HG03460 (cell line): ENCODE results near the gene NFATC1.

Experiments
- ATAC-seq: cut with Tn5 transposase; IDR thresholded peaks from one replicate; pipeline ENCODE4 v1.9.1; 2021; ENCODE audit not compliant: unreplicated experiment

NFATC1 gene

DNA sequence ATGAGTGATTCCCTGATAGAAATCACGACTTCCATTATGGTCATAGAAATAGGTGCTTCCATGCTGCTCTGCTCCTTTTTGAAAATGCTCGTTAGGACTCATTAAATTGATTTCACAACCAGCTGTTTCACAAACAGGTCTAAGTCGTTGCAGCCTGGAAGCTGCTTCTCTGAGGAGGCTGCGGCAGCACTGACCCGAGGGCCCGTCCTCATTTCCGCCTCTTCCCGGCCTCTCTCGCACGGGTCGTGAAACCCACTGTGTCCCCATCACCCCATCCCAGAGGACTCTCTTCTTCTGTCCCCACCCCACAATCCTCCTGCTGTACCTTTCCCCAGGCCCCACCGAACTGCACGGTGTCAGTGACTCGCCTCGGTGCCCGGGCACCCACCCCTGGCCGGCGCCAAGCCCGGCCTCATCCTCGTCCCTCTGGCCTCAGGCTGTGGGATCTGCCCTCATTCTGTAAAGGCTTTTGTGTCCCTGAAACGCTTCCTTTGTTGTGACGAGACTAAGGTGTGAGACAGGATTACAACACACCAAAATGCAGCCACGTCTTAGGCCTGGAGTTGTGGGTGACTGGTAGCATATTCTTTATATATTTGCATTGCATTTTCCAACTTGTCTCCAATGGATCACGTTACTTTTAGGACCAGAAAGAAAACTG is 171.2 kb downstream of the NFATC1 start:
- ATAC-seq: no peak

DNA sequence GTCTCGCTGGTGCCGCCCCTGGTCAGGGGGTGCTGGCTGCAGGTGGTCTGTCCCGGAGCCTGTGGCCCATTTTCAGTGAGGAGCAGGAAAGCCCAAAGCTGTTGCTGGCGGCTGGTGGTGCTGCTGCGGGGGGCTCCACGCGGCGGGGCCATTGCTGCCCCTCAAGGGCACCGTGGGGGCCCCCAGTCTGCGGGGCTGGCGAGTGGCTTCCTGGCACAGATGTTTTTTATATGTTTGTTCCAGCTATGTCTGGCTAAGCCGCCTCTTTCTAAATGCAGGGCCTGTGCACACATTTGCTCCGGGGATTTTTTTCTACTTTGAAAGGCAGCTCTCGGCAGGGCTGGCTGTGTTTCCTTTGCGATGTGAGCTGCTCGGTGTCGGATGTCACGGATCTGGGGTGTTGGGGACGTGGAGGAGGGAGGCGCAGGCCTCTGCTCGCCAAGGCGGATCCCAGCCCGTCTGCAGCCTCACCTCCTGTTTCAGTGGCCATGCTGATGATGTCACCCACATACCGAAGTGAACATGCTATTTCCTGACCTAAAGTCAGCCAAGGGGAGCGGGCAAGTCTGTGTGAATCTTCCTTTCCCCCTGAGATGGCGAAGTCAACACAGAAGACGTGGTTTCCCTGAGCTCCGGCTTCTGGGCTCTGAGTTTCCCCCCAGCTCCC is 171.9 kb downstream of the NFATC1 start:
- ATAC-seq: no peak

DNA sequence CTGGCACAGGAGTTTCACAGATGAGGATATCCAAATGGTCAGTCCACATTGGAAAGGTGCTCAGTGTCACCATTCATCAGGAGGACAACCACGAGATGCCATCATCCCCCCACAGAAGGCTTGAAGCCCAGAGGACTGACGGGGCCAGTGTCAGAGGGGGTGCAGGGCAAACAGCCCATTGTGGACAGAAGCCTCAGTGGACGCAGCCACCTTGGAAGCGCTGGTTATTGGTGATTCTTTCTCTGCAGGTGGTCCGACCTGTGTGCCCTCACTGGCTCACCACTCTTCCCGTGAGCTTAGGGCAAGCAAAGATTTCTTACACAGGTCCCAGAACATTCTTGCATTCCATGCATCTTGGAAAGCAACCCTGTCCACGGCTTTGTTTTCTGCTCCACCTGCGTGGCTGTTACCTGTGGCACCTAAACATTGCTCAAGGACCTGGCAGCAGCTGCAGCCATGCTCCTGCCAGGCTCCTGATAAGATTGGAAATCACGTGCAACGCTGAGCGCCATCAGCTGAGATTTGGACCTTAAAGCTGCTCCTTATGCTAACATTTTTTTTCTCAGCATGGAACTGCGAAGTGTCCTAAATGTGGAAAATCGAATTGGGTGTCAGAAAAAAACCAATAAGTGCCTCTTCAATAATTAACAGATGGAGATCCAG is 172.9 kb downstream of the NFATC1 start:
- ATAC-seq: no peak

DNA sequence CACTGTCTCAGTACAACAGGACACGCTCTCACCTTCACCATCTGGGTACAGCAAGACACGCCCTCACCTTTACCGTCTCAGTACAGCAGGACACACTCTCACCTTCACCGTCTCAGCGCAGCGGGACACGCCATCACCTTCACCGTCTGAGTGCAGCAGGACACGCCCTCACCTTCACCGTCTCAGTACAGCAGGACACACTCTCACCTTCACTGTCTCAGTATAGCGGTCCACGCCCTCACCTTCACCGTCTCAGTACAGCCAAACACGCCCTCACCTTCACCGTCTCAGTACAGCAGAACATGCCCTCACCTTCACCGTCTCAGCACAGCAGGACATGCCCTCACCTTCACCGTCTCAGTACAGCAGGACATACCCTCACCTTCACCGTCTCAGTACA is 174.0 kb downstream of the NFATC1 start:
- ATAC-seq: no peak

DNA sequence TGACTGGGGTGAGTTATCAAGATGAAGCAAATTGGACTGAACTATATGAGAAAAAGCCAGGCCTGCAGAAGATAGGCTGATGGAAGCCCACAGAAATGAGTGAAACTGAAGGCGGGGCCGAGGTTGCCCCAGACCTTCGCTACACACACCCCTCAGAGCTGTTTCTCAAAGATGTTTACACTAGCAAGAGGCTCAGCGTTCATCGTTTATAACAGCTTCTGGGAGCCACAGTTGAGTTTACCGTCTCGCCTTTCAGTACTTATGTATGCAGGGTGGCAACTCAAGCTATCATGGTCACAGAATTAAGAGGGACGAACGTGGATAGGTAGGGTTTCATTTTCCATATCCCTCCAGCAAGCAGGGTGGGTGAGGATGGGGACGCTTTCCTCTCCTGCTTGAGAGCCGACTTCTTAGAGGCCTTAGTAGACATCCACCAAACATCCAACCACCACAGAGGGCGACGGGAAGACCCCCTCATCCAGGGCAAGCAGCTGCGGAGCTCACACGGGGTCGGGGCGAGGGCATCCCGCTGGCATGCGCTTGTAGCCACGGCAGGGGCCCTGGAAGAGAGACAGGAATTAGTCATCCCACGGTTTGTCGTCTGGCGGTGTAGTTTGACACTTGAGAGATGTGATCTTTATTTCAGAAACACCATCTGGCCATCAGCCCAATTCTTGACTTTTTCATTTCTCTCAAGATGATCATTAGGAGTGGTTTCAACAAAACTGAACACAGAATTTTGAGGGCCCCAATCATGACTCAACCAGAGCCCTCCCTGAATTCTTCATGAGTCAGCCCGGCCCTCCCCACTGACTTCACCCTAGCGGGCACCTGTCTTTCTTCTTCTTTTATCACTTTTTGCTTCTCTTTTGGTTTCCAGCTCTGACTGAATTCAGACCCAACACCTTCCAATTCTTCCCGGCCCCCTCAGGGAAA is 174.8 kb downstream of the NFATC1 start:
- ATAC-seq: no peak

DNA sequence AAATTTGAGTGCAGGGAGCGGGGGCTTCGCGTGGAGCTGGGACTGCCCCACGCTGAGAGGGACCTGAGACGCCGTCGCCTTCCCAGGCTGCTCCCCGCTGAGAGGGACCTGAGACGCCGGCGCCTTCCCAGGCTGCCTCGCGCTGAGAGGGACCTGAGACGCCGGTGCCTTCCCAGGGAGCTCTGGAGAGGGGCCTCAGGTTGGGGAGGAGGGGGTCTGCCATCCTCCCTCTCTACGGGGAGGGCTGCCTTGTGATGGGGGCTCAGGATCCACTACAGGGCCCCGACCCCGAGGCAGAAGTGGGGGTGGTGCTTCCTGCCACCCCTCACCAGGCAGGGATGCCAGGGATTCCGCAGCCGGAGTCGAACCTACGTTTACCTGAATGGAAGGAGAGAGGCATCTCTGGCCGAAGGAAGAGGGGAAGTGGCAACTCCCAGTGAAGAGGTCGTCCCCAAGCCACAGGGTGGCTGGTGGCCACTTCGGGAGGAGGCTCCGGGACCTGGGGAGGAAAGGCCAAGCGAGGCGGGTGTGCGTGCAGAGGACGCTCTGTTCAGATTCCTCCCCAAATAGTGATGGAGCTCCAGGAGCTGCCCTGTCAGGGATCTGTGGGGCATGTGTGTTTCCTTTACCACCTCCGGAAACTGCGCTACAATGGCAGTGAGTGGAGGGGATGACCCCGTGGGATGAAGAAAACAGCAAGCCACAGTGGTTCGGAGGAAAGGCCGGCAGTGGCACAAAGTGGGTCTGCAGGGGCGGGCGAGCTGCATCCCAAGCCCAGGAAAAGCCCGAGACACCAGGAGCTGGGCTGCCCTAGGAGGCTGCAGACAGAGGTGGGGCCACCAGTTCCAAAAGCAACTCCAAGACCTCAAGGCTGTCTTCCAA is 175.7 kb downstream of the NFATC1 start:
- no peak for ATAC-seq

DNA sequence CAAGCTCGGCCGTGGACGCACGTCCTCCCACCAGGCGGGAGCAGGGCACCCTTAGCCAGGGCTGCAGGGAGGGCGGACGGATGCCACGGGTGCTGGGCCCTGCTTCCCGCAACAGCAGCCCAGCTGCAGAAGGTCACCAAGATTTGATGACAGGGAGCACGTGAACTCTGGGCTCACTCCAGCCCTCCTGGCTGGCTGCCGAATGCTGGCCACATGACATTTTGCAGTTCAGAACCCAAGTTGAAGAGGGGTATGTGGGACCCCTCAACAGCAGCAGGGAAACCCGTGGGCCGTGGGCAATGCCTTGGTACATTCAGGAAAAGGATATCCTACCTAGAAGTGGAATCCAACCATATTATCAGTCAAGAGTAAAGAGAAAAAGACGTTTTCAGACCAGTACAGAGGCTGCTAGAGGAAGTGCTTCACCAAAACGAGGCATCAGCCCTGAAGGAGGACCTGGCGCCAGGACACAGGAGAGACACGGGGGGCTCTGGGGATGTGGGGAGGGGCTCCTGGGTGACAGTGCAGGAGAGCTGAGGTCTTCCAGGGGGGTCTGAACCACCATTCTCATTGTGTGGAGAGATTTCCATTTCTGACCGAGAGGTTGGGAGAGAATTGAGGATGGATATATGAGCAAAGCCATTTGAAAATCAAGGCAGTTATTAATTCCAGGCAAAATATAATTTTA is 176.5 kb downstream of the NFATC1 start:
- ATAC-seq: no peak

DNA sequence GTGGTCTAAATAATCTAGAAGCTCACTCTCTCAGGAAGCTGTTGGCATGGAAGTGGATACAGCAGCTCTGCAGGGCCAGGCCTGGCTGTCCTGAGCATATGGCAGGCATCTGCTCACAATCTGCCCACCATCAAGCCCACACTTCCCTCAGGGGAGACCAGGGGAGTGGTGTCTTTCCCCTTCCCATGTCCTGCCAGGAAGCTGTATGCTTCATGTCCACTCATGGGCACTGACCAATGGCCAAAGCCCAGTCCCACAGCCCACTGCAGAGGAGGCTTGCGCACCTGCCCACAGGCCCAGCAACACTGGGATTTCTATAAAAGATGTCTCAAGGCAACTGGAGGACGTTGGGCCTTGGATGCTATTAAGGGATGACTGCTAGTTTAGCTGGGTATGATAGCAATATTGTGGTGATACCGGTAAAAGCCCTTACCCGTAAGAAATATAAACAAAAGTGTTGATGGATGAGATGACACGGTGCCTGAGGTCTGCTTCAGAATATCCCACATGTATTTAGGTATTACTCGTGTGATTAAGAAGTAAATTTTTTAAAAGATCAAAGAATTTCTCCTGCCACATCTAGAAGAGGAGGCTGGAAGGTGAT is 177.2 kb downstream of the NFATC1 start:
- ATAC-seq: no peak

DNA sequence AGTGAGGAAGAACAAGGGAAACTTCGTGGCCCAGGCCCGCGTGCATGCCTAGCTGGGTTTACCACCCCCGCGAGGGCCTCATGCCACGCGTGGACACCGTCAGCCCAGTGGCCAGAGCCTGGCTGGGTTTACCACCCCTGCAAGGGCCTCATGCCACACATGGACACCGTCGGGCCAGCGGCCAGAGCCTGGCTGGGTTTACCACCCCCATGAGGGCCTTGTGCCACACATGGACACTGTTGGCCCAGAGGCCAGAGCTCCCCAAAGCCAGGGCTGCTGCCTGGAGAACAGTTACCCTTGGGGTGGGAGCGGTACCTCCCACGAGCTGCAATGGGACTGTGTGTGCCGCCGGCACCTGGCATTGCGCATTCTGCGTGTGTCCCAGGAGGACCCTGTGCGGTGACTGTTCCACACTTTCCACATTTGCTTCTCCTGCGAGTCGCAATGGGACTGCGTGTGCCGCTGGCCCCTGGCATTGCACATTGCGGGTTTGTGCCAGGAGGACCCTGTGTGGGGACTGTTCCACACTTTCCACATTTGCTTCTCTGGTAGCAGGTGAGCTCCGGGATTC is 178.3 kb downstream of the NFATC1 start:
- ATAC-seq: no peak

DNA sequence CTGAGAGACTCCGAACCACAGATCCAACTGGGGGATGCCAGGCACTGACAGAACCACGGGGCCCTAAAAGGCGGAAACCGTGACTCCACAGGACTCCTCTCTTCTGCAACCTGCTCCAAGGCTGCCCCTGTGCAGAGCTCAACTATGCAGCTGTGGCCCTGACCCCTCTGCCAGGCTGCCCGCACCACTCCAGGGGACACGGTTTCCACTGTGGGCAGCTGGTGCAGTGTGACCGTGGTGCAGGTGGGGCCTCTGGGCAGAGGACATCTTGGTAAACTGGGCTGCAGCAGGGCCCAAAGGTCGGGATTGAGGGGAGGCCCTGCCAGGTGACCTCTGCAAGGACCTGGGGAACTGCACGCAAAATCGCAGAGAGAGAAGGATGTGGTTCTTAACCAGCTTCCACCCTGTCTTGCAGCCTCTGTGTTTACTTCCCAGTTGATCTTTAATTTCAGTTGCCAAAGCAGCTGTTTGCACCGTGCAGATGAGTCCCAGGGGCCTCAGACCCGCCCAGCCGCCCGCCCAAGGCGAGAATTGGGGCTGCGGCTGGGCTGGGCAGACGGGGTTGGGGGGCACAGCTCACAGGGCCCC is 179.3 kb downstream of the NFATC1 start:
- no peak for ATAC-seq

DNA sequence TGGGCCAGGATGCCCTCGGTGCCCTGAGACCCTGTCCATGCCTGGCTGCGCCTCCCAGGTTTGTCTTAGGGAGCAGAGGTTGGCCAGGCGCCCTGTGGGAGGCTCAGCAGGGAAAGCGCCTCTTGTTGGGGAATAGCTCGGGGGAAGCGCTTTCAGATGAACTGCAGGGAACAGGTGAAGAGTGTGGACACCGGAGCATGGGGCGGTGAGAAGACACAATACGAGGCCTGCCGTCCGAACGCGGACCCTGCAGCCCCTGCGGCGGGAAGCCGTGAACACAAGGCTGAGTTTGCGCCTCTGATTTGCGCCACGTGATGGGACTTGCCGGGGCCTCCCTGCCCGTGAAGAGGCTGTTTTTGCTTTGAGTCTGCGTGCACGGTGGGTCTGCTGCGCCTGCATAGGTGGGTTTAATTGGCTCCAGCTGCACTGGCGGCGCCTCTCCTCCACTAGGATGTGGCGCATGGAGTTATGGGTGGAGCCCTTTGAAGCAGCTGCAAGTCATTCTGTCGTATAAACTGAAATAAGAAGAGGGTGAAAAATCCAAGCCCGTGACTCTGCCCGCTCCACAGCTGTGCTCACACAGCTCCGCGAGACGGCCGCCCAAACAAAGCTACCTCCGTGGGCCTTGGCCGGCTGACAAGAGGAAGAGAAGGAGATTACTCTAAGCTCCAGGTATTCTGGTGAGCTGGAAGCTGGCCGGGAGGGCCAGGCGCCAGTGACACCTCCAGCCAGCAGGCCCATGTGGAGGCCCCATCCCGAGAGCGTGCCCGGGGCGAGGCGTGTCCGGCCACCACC is 180.4 kb downstream of the NFATC1 start:
- no peak for ATAC-seq

DNA sequence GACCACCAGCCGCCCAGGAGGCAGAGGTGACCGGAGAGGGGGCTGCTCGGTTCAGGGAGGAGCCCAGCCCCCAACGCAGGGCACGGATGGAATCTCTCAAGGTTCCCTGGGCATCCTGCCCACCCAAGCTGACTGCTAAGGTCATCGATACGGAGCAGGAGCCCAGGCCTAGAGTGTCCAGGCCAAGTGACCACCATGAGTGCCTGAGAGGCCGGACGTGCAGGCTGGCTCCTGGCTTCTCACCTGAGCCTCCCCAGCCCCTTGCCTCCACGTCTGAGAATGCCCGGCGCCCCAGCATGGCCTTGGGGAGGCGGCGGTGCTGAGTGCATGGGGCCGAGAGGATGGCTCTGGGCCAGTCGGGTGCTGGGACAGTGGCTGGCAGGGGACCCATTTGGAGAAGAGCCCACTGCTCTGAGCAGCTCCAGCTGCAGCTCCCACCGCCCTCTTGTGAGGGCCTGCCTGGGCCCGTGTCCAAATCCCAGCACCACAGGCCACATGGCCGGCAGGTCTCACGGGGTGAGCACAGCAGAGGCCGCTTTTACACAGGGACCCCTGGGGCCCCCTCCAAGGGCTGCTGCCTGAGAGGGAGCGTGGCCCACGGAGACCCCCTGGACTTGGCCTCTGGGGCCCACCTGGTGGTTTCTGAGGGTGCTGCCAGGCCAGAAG is 181.1 kb downstream of the NFATC1 start:
- no peak for ATAC-seq

DNA sequence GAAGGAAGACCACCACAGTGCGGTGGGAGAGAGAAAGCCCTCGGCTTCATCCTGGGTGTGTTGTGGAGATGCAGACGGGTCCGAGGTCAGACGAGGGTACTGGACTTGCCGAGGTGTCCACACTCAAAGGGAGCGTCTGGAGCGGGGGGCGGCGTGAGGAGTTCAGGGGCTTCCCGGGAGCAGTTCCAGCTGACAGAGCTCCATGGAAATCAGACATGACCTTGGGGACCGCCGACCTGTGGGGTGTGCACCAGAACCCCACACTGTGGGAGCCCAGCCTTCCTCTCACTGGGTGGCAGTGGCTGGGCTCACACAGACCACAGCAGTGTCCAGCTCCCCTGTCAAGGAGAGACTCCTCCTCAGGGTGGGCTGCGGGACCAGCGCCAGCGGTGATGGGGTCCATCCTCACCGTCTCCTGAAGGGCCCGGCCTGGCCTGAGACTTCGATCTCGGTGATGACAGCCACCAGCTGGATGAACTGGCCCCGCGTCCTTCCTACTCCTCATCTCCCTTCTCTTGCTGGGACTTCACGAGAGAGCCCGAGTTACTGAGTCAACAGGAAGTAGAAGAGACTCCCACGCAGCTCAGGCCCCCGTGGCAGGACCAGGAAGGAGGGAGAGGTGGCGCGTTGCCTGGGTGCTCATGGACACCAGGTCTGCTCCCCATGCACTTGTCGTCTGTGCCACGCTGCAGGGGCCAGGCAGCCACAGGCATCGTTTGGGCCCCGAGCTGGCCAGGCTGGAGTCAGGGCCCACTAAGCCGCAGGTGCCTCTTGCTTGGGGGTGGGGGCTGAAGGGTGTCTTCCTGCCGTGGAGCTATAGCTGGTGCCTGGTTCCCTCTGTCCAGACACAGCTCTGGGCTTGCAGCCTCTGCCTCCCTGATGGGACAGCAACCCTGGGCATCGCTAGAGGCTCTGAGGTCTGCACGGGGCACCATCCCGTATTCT is 182.0 kb downstream of the NFATC1 start:
- ATAC-seq: no peak

DNA sequence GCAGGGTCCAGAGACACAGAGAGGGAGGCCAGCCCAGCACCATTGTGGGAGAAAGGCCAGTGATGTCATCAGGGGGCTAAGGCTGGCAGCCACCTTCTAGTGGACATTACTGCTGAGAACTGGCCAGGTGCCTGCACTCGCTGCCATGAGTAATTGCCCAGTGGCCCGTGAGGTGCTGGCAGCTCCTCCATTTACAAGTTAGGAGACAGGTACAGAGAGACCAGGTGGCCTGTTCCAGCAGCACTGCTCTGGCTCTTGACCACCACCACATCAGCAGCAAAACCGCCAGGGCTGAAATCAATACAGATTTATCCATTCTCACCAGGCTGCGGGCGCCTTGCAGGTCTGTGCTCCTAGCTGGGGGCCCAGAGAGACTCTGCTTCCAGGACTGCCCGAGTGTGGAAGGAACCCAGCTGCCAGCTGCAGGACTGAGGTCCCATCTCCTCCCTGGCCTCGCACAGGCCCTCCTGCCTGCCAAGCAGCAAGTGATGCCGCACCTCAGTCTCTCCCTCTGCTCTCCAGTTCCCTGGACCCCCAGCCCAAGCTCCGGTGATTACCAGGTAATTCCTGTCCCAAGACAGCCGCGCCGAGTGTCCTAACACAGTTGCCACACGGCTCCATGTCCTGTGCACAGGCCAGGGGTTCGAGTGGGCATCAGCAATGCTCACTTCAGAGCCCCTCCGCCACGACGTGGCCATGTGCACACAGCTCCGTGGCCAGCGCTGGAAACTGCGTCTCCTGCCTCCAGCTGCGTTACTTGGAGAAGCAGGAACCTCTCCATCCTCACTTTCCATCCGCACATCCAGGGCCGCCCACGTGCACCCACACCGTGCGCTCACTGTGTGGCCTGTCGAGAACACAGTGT is 182.9 kb downstream of the NFATC1 start:
- no peak for ATAC-seq
